ENCODE measurements around the gene HSPA6.
"Not testable (repeated sequence)": the region's sequence is repeated elsewhere in the genome, so short reads cannot be mapped to it uniquely, and the experiment has no call there.

Gene HSPA6

DNA sequence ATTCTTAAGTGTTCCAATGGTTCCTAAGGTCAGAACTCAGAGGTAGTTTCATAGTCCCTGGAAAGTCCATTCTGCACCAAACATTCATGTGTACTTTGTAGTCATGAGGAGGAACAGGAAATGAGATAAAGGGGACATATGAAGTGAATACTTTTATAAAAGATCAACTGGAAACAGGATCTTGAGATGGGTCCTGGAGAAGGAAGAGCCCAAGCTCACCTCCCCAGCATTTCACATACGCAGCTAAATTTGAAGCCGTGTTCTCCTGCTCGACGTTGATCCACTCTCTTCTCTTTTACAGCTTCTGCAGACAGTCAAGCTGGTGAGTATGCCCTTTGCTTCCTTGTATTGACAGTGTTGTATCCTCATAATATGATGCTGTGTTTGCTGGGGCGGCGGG is 18.7 kb upstream of the HSPA6 start:
- no peak for DNase-seq

DNA sequence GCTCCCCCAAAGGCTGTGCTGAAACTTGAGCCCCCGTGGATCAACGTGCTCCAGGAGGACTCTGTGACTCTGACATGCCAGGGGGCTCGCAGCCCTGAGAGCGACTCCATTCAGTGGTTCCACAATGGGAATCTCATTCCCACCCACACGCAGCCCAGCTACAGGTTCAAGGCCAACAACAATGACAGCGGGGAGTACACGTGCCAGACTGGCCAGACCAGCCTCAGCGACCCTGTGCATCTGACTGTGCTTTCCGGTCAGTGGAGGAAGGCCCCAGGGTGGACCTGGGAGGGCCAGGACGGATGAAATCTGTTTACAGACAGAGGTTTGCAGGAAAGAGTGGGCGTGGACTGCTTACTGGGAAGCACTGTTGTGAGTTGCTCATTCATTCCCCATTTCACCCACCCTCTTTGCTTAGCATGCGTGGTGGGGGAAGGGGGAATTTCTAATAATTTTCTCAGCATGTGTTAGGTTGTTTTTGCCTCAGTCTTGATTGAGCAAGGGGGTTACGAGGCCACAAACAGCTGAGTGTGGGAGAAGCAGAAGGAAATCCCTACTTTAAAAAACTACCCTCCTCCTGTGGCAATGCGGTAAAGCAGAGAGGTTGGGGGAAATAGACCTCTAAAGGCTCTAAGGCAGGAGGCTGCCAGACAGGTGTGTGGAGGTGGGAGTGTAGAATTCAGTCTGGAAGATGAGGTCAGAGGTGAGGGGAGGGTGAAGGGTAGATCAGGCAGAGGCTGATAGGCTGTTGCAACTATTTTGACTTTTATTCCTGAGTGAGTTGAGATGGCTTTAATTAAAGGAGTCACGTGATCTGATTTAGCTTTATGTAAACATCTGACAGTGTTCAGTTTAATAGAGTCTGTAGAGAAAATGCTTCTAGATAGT is 17.8 kb upstream of the HSPA6 start:
- no peak for DNase-seq

DNA sequence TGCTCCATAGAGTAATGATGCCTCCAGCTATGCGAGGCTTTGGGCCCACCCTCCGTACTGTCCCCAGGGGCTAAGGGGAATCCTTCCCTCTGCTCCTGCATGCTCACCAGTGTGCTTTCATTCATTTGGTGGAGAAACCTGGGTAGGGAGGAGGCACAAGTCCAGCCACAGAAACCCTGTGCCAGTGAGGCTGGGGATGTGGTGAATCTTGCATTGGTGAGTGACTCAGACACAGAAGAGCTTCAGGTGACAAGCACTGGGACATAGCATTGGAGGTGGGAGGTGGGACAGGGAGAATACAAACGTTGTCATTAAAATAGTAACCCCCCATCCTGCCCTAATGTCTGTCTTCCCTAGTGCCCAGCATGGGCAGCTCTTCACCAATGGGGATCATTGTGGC is 13.9 kb upstream of the HSPA6 start:
- no peak for DNase-seq

GRCh38 chr1:161511018-161511755 is 13.2 kb upstream of the HSPA6 start:
- DNase-seq, result no peak

DNA sequence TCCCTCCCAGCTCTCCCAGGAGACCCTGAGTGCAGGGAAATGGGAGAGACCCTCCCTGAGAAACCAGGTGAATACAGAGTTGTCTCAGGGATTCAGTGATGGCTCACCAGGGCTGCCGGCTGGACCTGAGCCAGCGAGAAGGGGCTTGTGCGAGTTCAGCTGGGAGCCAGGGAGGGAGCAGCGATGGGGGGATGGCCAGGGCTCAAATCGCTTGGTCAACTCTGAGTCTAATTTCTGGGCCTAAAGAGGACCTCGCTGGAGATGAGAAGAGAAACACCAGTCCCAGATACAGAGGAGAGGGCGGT is 12.6 kb upstream of the HSPA6 start:
- DNase-seq, result no peak

DNA sequence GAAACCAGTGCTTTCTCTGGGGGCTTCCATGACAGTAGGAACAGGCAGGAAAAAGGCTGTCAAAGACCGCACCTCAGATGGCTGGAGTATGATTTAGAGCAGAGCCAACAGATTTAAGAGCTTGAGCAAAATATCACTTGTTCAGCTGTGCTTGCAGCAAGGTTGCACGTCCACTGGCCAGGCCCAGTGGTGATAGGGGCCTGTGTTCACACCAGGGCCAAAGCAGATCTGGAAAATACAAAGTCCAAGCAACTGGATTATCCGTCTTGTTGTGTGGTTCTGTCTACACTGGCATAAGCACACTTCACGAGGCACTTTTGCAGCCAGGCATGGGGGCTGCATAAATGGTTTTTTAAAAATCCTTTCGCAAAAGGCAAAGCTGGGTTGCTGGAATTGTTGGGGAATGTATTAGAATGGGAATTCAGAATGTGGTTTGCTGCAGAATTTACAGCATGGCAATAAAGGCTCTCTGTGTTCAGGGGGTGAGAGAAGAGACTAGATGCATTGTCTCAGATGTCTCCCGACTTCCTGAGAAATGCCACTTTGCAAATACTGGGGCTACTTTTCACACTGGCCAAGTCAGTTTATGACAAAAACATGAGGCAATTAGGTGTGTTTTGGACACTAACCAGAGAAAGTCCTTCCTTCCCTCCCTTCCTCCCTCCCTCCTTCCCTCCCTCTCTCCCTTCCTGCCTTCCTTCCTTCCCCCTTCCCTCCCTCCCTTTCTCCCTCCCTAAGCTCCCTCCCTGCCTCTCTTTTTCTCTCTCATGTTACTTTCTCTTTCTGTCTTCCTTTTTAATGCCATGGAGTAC is 11.5 kb upstream of the HSPA6 start:
- not testable (repeated sequence) for DNase-seq

- DNase-seq, result not testable (repeated sequence)
Observed at GRCh38 chr1:161513448-161513780, 10.9 kb upstream of the HSPA6 start.

- DNase-seq, result not testable (repeated sequence)
Observed at GRCh38 chr1:161513953-161514352, 10.4 kb upstream of the HSPA6 start.

DNA sequence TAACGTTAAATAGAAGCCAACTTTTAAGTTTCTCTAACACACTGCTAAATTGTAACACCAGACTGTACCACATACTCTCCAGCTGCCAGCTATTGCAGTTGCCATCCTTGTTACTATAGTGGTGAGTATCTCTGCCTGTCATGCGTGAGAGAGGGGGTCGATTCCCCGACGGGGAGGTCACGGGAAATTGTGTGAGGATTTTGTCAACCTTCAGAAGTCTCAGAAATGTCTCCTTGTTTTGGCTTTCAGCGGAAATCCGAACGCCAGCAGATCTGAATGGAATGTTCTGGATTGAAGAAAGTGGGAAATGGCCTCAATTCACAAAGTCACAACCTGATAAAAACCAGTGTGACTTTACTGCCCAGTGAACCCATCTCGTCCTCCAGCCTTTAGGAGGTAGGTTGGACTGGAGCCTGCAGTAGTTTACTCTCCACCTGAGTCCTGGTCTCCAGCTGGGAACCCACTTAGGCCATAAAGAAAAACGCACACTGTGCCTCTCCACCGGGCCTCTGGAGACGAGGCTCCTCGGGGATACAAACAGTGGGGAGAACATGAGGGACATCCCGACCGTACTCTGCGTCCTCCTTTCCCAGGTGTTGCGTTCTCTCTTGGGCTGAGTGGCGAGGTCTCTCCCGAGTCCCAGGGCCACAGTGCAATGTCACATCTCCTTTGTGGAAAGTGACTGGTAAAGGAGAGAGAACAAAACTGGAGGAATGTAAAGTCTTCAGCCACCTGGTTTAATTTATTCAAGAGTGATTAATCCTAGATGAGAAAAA is 1.1 kb upstream of the HSPA6 start:
- DNase-seq, result not testable (repeated sequence)

GRCh38 chr1:161524742-161525291 is 477 bp downstream of the HSPA6 start:
- not testable (repeated sequence) for DNase-seq

GRCh38 chr1:161525321-161525720 is 981 bp downstream of the HSPA6 start:
- not testable (repeated sequence) for DNase-seq

DNA sequence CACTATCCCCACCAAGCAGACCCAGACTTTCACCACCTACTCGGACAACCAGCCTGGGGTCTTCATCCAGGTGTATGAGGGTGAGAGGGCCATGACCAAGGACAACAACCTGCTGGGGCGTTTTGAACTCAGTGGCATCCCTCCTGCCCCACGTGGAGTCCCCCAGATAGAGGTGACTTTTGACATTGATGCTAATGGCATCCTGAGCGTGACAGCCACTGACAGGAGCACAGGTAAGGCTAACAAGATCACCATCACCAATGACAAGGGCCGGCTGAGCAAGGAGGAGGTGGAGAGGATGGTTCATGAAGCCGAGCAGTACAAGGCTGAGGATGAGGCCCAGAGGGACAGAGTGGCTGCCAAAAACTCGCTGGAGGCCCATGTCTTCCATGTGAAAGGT is 1.6 kb downstream of the HSPA6 start:
- DNase-seq, result not testable (repeated sequence)

DNA sequence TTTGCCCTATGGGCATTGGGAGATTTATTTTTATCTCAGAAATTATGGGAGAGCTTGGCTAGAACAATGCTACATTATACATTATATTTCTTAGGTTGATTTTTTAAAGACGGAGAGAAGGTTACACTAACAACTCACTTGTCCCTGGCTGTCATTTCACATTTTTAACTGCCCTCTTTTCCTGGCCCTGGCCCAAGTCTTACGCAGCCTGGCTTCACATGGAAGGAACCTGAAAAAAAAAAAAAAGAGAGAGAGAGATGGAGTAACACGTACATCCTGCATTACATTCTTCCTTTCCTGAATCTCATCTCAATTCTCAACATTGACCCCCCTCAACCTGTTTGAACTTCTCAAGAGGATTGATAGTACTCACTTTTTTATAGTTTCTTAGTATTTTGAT is 4.2 kb downstream of the HSPA6 start:
- DNase-seq, result not testable (repeated sequence)

GRCh38 chr1:161529463-161530104 is 5.2 kb downstream of the HSPA6 start:
- not testable (repeated sequence) for DNase-seq

DNA sequence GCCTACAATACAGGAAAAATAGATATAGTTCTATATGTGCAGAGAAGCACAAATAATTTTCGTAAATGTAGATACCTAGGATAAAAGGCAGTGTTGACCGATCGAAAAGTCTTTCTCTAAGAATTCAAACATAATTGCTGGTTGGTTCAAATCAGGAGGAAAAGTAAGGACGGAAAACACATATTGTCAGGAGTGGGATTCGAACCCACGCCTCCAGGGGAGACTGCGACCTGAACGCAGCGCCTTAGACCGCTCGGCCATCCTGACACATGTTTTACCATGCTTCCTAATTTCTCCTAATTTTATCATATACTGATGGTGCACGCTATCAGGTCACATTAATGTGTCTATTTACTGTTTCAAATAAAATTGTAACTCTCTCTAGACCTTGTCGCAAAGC is 5.8 kb downstream of the HSPA6 start:
- peak; percentile 54 for DNase-seq

GRCh38 chr1:161530671-161531641 is 6.6 kb downstream of the HSPA6 start:
- DNase-seq, result peak; percentile 78

DNA sequence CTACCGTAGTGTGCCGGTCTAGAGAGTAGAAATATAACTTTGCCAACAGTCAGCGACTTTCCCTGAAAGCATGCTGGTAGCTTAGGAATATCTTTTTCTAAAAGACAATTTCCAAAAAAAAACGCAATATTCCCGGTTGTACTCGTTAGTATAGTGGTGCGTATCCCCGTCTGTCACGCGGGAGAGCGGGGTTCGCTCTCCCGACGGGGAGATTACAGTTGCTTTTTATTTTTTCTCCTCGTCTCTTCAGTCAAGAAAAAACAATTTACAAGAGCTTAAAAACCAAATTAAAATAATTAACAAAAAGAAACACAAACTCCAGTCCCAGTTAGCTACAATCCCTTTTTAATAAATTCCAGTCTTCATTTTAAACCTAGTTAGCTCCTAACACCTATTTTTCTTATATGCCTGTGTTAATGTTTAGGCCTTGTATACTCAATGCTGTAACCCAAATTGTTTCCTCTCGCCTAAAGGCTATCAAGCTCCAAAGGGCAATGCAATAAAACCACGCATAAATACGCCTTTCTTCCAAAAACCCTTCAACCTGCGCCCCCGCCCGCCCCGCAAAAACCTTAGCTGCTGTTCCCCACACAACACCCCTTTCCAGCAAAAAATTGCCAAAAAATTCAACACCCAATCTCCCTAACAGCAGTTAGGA is 7.8 kb downstream of the HSPA6 start:
- DNase-seq, result no peak

DNA sequence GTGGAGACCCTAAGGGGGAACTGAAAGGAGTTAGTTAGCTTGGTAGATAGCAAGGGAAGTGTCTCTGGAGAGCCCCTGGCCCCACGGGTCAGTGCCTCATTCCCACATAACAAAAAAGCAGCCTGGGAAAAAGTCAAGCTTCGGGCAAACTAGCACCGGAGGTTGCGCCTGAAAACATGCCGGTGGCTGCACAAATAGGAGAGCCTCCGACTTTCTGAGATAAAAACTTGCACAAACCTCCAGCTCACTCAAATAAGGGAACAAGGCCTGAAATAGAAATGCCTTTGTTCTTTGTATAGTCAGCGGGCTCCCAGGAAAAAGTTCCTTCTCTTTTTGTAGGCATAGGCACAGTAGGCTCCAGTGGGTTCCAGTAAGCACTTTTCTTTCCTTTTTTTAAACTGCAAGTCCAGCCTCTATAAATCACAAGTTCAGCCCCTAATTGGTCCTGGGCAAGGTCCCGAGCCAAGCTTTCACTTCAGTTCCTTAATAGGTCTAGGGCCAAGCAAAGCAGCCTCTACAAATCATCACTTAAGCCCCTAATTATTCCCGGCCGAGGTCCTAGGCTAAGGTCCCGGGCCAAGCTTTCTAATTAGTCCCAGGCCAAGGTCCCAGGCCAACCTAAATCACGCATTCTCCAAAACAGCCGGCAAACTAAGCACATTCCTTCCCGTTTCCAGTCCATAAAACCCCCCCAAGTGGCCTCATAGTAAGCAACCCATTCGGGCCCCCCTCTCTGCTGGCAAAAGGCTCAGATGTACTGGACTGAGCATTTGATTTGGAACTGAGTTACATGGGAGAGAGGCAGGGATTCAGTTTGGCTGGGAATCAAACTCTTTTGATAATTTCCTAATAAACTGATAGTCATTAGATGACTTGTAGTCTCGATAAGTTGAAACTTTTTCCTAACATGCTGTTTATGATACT is 8.6 kb downstream of the HSPA6 start:
- DNase-seq, result not testable (repeated sequence)
